Bronchial epithelial cell (primary cell): ENCODE data around the gene RRP15. TPM values are rescaled to one million over a fixed set of nuclear protein-coding genes. Genes with fewer than 3 reads are reported as not detected.

Experiments used
- DNase-seq: peaks from one replicate; pipeline ENCODE4 v3.0.0-alpha.2; 2010; ENCODE audit warnings: low read depth
- FAIRE-seq: peaks from 2 replicates; lab custom pipeline; 2011; peaks lifted over from hg19 to GRCh38; lab: Jason Lieb, UNC
- H3K27me3 ChIP-seq: 2 replicates; pipeline ENCODE4 v1.5.1; 2011; ENCODE audit warnings: low read length; ENCODE audit not compliant: control insufficient read depth, insufficient read depth
- H3K36me3 ChIP-seq: 2 replicates; pipeline ENCODE4 v1.5.1; 2011; ENCODE audit warnings: low read length; ENCODE audit not compliant: control insufficient read depth, insufficient read depth
- H3K4me3 ChIP-seq: 2 replicates; pipeline ENCODE4 v1.5.1; 2011; ENCODE audit warnings: mild to moderate bottlenecking, low read depth, low read length, control low read depth
- CTCF ChIP-seq: IDR thresholded peaks from 2 replicates; pipeline ENCODE4 v1.5.1; 2011; ENCODE audit warnings: mild to moderate bottlenecking, moderate library complexity, low read length, control low read depth, inconsistent platforms; ENCODE audit not compliant: insufficient read depth, severe bottlenecking
- total RNA-seq: library from RNA; depleted of rRNA; stranded (reverse); fragments of >200 nt; gene quantifications from 2 replicates; pipeline ENCODE4 v1.2.1, GENCODE V29; 2014

Gene RRP15
- total RNA-seq, 1 donor from 2014 or later = 6.8 TPM

- no peak for TF ChIP-seq CTCF
- no peaks in the 10 kb centered on the region for H3K27me3 ChIP-seq
- H3K4me3 ChIP-seq = peak overlapping the region; percentile 56
- no peak for FAIRE-seq
- H3K36me3 ChIP-seq = no peaks in the 10 kb centered on the region
- peak; percentile 49 for DNase-seq
Observed at GRCh38 chr1:218347723-218348627, 62.9 kb downstream of the RRP15 start.

- FAIRE-seq (no peak), DNase-seq (peak; percentile 25)
- no peaks in the 10 kb centered on the region for H3K27me3 ChIP-seq
- H3K36me3 ChIP-seq = no peaks in the 10 kb centered on the region
- H3K4me3 ChIP-seq = no peak overlapping the region
- TF ChIP-seq CTCF = no peak
Observed at GRCh38 chr1:218348628-218349071, 63.6 kb downstream of the RRP15 start.

- Histone ChIP-seq H3K36me3 (no peaks in the 10 kb centered on the region), H3K4me3 (no peak overlapping the region), H3K27me3 (no peaks in the 10 kb centered on the region)
- no peak for TF ChIP-seq CTCF
- no peak for FAIRE-seq
- no peak for DNase-seq
Observed at GRCh38 chr1:218349348-218350034, 64.4 kb downstream of the RRP15 start.

GRCh38 chr1:218350035-218350525 lies 65.0 kb downstream of the RRP15 start:
- DNase-seq (no peak), FAIRE-seq (no peak)
- TF ChIP-seq CTCF = no peak
- no peaks in the 10 kb centered on the region for H3K36me3 ChIP-seq
- H3K4me3 ChIP-seq = no peak overlapping the region
- H3K27me3 ChIP-seq = no peaks in the 10 kb centered on the region

- DNase-seq (peak; percentile 33), FAIRE-seq (no peak)
- H3K4me3 ChIP-seq = no peak overlapping the region
- TF ChIP-seq CTCF = no peak
- no peaks in the 10 kb centered on the region for H3K36me3 ChIP-seq
- H3K27me3 ChIP-seq = no peaks in the 10 kb centered on the region
Observed at GRCh38 chr1:218350801-218351266, 65.7 kb downstream of the RRP15 start.
